ENCODE measurements around the gene HRH2.
"Not testable (repeated sequence)": the region's sequence is repeated elsewhere in the genome, so short reads cannot be mapped to it uniquely, and the experiment has no call there.

Gene HRH2

DNA sequence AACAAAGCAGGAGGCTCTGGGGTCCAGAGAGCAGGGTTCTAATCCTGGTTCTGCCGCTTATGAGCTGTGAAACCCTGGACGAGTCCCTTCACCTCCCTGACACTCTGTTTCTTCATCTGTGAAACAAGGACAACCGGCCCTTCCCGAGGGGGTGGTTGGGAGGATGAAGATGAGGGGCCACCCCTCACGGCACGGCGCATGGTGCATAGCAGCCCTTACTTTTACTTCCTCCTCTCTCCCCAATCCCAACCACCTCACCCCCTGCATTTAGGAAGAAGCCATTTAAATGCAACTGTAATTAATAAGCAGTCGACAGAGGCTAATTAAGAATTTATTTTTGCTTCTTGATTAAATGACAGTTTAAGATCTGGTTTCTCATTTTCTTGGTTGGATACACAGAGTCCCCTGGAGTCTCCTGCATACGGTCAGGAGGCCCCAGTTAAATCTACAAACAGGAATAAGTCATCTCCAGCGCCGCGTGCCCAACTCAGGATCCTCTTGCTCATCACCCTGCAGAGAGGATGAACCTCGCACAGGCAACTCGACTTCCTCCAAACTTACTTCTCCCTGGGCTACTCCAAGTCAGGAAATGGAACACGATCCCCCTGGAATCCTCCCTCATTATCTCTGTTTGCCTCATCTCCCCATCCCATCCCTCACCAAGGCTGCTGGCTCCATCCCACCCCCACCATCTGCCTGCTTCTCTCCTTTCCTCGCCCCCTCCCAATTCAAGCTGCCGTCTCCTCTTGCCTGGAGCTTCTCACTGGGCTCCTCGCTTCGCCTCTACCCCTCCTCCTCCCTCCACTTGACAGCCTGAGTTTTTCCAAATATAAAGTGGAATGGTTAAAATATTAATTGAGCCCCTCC is 95.9 kb downstream of the HRH2 start:
- no peaks in the 10 kb centered on the region for H3K36me3 Mint-ChIP-seq (ENCODE audit: low read depth)
- H3K27me3 Mint-ChIP-seq: peaks cover 56% of the 10 kb centered on the region
- H3K27ac Mint-ChIP-seq: no peak overlapping the region

GRCh38 chr5:175759991-175760390 is 102.1 kb downstream of the HRH2 start:
- Mint-ChIP-seq H3K27me3 (peaks cover 52% of the 10 kb centered on the region), H3K9me3 (peaks cover 24% of the 10 kb centered on the region)
- not testable (repeated sequence) for H3K36me3 Mint-ChIP-seq (ENCODE audit: low read depth); H3K27ac Mint-ChIP-seq; H3K4me1 Mint-ChIP-seq (ENCODE audit: low read depth); H3K4me3 Mint-ChIP-seq

More for the DNA sequence above, 95.9 kb downstream of the HRH2 start:
- Mint-ChIP-seq H3K9me3 (peaks cover 10% of the 10 kb centered on the region), H3K4me3 (no peak overlapping the region), H3K4me1 (ENCODE audit: low read depth) (no peaks in the 10 kb centered on the region)
